HG02840 (cell line): ENCODE results near the gene NSUN4.

ENCODE experiments used
- ATAC-seq: cut with Tn5 transposase; IDR thresholded peaks from one replicate; pipeline ENCODE4 v1.9.1; 2021; ENCODE audit warnings: mild to moderate bottlenecking, moderate library complexity, moderate number of reproducible peaks; ENCODE audit not compliant: unreplicated experiment, low FRiP score

NSUN4 gene

GRCh38 chr1:46403916-46404315 is 63.3 kb downstream of the NSUN4 start:
- no peak for ATAC-seq

DNA sequence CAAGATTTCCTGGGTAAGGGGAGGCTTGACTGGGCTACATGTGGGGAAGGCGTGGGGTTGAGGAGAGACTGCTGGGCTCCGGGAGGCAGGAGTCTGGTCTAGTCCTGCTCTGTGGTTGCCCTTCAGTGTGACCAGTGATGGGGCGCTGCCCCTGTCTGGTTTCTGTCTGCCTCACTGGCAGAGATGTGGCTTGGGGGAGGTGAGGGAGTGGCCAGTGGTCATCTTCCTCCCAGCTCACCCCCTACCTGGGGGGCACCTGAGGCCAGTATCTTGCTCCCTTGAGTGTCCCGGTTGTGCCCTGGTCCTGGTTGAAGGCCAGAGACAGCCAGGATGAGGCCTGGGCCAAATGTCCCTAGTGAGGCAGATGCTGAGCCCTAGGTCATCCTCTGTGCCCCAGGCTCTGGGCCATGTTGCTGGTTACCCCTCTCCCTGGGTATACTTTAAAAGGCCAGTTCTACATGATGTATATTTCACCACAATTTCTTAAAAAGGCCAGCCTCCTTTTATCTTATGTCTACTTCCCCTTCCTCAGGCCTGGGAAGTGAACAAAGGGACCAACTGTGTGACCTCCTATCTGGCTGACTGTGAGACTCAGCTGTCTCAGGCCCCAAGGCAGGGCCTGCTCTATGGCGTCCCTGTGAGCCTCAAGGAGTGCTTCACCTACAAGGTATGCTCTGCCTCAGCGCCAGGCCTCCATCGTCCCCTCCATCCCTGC is 64.0 kb downstream of the NSUN4 start:
- ATAC-seq: no peak

GRCh38 chr1:46405197-46405555 is 64.6 kb downstream of the NSUN4 start:
- no peak for ATAC-seq

GRCh38 chr1:46405724-46406123 is 65.1 kb downstream of the NSUN4 start:
- no peak for ATAC-seq

DNA sequence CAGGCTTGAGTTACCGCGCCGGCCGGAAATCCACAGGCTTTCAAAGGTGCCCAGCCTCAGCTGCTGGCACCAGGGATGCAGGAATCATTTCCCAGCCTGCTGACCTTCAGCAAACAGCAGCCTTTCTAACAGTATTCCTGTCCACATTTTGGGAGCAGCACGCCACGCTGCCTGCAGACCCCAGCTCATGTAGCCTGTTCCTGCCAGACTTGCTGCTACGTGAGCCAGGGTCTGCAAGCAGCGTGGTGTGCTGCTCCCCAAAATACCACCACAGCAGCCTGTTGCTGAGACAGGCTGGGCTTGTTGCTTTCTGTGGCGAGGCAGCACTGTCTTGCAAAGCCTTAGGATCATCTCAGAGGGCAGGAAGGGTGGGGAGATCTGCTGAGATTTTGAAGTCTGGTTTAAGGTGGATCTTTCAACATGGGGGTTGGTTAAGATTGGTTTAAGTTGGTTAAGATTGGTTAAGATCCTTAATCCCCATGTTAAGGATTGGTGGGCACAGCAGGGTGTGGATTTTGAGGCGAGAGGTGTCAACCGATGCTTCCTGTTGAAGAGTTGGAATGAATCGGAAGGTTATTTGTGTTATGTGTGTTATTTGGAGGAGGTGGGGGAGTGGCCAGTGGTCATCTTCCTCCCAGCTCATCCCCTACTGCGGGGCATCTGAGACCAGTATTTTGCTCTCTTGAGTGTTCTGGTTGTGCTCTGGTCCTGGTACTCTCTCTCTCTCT is 66.4 kb downstream of the NSUN4 start:
- ATAC-seq: no peak

DNA sequence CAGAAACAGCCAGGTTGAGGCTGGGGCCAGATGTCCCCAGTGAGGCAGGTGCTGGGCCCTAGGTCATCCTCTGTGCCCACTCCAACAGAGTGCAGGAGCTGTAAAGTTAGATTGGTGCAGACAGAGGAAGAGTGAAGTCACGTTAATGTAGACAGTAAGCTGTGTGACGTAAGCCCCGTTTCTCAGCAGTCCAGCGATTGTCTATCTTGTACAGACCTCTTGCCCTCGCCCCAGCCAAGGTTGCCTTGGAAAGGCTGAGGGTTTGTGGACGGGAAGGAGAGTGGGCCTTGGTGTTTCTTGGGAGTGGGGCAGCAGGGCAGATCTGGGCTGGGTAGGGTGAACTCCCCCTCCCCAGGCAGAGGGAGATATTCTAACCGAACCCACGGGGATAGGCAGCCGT is 67.0 kb downstream of the NSUN4 start:
- ATAC-seq: no peak

- no peak for ATAC-seq
These were observed 67.9 kb downstream of the NSUN4 start for GRCh38 chr1:46408356-46409062.

- no peak for ATAC-seq
These were observed 68.4 kb downstream of the NSUN4 start for GRCh38 chr1:46409063-46409372.

DNA sequence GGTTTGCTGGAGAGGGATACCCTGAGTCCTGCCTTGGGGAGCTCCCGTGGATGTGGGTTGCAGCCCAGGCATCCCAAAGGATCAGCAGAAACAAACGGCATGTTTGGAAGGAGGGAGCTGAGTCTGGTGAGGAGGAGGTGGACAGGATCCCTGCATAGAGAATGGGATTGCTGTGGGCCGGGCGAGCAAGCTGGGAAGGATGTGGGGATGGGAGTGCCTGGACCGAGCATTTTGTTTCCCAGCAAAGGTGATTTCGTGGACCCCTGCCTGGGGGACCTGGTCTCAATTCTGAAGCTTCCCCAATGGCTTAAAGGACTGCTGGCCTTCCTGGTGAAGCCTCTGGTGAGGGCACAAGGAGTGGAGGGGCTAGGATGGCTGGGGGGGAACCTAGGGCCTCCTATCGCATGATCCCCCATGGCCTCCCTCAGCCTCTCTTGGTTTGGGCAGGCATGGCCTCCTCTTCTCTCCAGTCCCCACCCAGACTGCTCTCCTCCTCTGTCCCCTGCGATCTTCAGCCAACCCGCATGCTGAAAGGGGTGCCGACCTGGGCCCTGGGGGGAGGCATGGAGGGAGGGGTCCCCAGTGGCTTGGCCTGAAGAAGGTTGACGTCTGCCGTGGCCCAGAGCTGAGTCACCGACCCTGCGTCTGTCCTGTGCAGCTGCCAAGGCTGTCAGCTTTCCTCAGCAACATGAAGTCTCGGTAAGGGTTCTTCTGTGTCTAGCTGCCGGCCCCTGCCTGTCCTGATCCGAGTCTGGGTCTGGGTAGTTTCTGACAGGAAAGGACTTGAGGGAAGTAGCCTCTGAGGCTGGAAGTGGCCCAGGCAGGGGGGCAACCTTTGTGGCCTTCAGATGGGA is 69.8 kb downstream of the NSUN4 start:
- ATAC-seq: no peak

DNA sequence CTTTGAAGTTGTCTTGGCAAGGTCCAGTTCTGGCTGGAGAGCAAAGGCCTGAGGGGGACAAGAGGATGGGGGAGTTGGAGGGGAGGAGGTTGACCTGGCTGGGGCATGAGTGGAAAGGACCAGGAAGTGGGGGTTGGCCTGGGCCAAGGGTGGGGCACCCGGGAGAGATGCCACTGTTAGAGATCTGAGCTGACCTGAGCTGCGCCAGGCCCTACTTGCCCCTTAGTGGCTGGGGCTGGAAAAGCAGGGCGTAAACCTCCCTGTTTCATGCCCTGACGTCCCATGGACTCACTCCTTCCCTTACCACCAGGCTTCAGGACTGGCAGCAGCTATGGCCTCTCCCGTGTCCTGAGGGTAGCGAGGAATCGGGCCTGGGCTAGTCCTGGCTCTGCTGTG is 70.4 kb downstream of the NSUN4 start:
- no peak for ATAC-seq
